HT1080 (cell line): ENCODE results near the gene RABGAP1L. TPM values are rescaled to one million over a fixed set of nuclear protein-coding genes. Genes with fewer than 3 reads are reported as not detected.
"Not testable (repeated sequence)": the region's sequence is repeated elsewhere in the genome, so short reads cannot be mapped to it uniquely, and the experiment has no call there.

Source experiments
- DNase-seq: peaks from one replicate; pipeline ENCODE4 v3.0.0-alpha.2; 2015; ENCODE audit warnings: low read depth
- total RNA-seq: library from RNA; depleted of rRNA; stranded (reverse); fragments of >200 nt; shearing (Covaris generic); gene quantifications from 2 replicates; pipeline ENCODE4 v1.2.3, GENCODE V29; 2014

Gene RABGAP1L
- total RNA-seq, 1 experiment from 2014 or later, result 9.1 TPM

- no peak for DNase-seq
Measured at GRCh38 chr1:174858301-174858700, 699.0 kb downstream of the RABGAP1L start.

DNA sequence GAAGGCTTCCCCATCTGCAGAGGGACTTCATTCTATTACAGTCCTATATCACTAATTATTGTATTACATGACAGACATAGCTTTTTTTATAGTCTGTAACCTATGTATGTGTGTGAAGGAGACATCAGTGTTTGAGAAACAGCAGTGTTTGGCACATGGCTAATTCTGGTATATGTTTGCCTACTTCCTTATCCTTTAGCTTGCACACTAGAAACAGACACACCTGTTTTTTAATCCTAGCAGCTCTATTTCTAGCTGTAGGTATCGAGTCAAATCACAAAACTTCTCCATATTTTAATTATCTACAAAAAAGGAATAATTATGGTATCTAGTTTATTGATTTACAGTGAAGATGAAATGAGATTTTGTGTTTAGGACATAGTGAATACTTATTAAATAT, 711.0 kb downstream of the RABGAP1L start:
- no peak for DNase-seq

- no peak for DNase-seq
Measured at GRCh38 chr1:174871886-174872285, 712.6 kb downstream of the RABGAP1L start.

DNA sequence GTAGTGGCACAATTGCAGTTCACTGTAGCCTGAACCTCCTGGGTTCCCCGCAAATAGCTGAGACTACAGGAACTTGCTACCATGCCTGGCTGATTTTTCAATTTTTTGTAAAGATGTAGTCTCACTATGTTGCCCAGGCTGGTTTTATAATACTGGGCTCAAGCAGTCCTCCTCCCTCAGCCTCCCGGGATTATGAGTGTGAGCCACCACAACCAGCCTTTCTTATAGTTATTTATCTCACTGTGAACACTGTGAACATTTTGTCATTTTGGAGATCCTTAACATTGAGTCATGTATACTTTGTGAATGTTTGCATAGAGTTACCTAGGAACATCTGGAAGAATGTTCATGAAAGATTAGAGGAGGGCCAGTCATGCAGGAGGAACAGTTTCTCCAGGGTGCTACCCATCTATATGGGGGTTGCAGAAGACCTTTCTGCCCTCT, 713.3 kb downstream of the RABGAP1L start:
- DNase-seq, result peak; percentile 9

DNA sequence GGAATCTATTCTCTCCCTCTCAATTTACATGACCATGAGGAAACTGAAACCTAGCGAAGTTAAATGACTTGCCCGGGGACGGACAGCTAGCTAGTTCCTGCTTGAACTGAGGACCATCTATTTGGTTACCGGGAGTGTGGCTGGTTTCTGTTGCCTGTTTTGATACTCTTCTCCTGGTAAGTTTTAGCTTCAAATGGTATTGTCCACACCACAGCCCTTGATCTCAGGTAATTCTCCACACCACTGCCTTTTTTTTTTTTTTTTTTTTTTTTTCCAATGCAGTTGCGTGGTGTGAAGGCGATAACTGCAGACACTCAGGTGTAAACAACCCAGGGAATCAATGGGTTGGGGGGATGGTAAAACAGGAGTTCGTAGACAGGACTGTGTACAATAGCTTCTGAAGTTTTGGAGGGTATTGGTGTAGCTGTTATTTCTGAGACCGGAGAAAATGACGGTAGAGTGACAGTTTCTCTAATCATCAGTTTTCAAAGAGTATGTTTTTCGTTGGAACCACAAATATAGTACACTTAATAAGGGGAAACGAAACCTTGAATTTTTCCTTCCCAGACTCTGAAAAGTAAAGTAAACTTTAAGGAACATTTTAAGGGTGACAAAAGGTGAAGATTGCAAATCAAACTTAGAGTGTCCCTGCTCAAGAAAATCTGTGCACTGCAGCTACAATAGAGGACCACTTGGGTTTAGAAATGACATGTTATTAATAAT, 715.2 kb downstream of the RABGAP1L start:
- no peak for DNase-seq

- no peak for DNase-seq
Measured at GRCh38 chr1:174875306-174875705, 716.0 kb downstream of the RABGAP1L start.

- no peak for DNase-seq
Measured at GRCh38 chr1:174877208-174877673, 717.9 kb downstream of the RABGAP1L start.

GRCh38 chr1:174880171-174880570, 720.9 kb downstream of the RABGAP1L start:
- no peak for DNase-seq

DNA sequence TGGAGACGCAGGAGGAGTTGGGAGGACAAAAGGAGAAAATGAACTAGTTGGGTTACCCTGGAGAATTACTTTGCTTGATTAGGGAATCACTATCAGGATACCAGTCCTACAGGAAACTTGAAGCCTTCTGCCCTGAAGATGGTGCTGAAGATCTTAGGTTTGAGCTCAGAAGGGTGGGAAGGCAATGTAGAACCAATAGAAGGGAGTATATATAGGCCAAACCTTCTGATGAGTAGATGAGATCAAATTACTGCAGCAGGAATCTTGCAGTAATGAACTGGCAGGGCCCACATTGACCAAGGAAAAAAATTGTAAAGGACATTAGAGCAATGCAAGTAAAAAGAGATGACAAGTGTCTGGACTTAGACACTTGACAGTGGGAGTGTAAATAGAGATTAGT, 724.1 kb downstream of the RABGAP1L start:
- peak; percentile 63 for DNase-seq

GRCh38 chr1:174884038-174884437, 724.7 kb downstream of the RABGAP1L start:
- DNase-seq, result no peak

DNA sequence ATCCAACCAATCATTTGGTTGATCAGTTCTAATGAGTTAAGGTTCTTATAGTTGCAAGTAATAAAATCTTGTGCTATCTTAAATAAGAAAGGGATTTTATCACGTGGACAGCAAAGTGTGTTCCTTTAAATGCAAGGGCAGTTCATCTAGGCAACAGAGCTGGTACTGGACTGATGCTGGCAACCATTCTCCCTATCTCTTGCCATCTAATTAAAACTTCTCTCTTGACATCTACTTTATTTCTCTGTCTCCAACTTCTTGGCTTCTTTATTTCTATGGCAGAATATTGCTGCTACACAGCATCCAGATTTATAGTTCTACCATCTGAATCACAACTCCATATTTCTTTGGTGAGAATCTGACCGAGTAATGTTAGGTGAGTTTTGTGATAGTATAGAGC, 725.2 kb downstream of the RABGAP1L start:
- no peak for DNase-seq

- no peak for DNase-seq
Measured at GRCh38 chr1:174890024-174890423, 730.7 kb downstream of the RABGAP1L start.

DNA sequence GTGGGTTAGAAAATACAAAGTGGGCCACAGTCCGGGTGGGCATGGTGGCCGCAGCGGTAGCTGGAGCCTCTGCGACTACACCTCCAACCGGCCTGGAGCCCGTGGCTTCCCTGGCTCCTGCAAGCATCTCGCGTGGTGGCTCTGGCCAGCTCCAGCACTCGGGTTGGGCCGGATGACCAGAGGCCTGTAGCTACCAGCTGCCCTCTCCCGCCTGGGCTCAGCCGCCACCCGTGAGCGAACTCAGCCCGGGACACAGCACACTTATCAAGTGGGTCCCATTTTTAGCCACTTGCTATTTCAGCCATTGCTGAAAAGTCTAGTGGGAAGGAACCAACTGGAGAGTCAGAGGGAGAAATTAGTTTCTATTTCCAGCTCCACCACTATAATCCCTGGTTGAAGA, 732.7 kb downstream of the RABGAP1L start:
- no peak for DNase-seq

DNA sequence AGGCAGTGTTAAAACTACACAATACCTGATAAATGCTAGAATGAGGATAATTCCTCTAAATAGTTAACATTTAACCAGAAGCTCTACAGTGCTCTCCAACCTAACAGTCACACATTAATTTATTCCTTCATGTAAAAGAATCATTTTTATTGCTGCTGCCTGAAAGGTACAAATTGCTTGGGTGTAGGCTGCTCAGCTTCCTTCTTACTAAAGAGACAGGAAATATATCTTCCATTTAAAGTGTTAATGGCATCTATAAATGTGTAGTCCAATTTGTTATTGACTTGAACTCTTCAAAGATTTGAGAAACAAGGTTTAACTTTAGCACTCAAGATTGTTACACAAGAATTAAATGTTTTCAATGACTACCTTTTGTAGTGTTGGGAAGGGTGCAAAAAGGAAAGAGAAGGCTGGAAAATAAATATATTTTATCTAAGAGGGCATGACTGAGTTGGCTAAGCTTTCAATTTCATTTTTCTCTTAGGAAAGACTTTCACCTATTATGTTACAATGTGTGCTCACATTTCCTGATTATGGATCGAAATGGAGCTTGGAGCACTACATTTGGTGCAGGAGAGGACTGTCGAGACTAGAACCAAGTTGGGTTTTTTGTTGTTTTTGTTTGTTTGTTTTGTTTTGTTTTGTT, 734.9 kb downstream of the RABGAP1L start:
- DNase-seq, result no peak

DNA sequence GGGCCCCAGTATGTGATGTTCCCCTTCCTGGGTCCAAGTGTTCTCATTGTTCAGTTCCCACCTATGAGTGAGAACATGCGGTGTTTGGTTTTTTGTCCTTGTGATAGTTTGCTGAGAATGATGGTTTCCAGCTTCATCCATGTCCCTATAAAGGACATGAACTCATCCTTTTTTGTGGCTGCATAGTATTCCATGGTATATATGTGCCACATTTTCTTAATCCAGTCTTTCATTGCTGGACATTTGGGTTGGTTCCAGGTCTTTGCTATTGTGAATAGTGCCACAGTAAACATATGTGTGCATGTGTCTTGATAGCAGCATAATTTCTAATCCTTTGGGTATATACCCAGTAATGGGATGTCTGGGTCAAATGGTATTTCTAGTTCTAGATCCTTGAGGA, 736.3 kb downstream of the RABGAP1L start:
- not testable (repeated sequence) for DNase-seq

DNA sequence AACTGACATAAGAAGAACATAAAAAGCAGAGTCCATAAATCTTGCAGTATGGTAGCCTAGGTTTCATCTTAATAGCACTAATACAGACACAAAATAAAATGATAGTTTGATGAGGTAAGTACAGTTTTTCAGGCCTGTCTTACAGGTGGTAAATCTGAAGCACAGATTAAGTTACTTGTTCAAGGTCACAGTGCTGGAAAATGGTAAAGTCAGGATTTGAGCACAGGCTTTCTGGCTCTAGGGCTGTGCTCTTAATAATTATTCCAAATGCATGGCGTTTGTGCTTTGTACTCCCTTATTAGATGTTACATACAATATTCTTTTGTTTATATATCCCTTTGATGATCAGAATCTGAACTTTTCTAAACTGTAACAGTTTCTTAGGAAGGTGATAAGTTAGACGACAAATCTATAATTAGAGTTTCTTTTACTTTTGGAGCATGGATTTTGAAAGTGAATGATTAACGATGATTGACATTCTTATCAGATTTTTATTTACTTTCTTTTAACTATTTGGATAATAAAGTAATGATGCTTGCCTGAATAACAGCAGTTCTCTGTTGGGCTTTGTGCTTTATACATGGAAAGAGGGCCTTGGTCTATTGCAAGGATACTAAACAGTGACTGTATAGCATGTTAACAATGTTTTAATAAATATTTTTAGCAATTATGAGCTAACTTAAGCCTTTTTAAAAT, 738.9 kb downstream of the RABGAP1L start:
- DNase-seq, result no peak

- no peak for DNase-seq
Measured at GRCh38 chr1:174900317-174900716, 741.0 kb downstream of the RABGAP1L start.

DNA sequence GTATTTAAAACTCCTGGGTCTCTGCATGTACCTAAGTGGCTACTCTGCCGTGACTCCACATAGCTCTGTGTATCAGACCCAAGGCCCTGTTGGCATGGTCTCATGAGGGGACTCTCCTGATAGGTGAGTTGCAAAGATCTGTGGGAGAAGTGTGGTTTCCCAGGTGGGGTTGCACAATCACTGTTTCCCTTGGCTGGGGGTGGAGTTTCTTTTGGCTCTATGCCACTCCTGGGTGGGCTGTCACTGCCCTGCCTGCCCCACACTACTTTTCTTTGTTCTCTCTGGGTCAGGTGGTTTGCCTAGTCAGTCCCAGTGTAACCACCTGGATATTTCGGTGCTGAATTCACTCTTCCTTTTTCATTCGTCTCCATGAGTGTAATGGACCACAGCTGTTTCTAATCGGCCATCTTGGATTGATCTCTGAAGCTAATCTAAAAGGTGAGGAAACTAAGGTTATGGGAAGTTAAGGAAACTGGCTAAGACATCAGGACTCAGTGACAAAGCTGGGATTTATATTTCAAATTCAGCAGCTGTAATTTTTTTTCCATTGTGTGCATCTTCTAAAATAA, 743.3 kb downstream of the RABGAP1L start:
- peak; percentile 41 for DNase-seq

DNA sequence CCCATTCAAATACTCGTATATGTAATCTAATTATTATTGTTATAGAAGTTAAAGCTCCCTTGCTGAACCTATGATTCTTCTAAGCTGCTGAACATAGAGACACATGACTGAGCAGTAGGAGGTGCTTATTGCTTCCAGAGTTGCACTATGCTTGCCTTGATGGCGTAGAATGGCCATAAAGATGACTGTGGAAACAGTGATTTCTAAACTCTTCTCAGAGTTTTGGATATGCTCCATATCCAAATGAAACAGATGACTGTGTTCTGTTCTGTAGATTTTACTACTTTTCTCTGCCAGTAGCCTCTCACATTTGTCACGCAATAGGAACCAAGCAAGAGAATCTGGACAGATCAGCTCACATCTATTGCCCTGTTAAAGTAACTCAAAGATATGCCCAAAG, 752.3 kb downstream of the RABGAP1L start:
- no peak for DNase-seq

- no peak for DNase-seq
Measured at GRCh38 chr1:174912264-174912663, 752.9 kb downstream of the RABGAP1L start.

DNA sequence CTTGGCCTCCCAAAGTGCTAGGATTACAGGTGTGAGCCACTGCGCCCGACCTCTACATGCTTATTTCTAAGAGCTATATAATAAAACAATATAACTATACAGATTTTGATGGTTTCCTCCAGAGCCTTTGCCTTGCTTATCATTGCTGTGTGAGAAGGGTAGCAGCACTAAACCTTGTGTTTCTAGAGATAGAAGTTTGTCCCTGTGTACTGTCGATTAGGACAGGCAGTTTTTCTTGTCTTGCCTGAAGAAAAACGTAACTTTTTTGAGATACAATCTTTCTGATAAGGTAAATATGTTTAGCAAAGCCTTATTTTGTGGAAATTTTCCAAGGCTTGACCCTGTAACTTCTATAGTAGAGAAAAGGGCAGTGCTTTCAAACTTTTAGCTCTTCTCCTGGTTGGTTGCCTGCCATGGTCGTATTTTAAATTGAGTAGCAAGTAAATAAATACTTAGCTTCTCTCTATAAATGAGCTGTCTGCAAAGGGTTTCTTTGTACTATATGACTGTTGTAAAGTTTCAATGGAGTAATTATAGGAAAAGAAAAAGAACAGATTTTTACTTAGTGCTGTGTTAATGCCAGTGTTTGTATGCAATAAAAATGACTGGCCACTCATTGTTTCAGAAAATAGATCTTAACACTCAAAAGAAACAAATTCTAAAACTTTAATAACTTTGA, 754.0 kb downstream of the RABGAP1L start:
- no peak for DNase-seq
